HG03066 (cell line): ENCODE results near the gene TEX53.

Experiments
- ATAC-seq: cut with Tn5 transposase; IDR thresholded peaks from one replicate; pipeline ENCODE4 v1.9.1; 2021; ENCODE audit warnings: low read depth; ENCODE audit not compliant: unreplicated experiment

Gene TEX53

GRCh38 chr9:114643001-114643400 lies 14.6 kb downstream of the TEX53 start:
- no peak for ATAC-seq

GRCh38 chr9:114641967-114642366 lies 15.6 kb downstream of the TEX53 start:
- ATAC-seq = no peak

- no peak for ATAC-seq
Observed at GRCh38 chr9:114638404-114638803, 19.2 kb downstream of the TEX53 start.

GRCh38 chr9:114634387-114634786 lies 23.2 kb downstream of the TEX53 start:
- no peak for ATAC-seq

GRCh38 chr9:114633438-114634089 lies 24.0 kb downstream of the TEX53 start:
- ATAC-seq = no peak

- no peak for ATAC-seq
Observed at GRCh38 chr9:114631166-114631565, 26.4 kb downstream of the TEX53 start.

GRCh38 chr9:114629563-114630090 lies 28.0 kb downstream of the TEX53 start:
- no peak for ATAC-seq

GRCh38 chr9:114627553-114627952 lies 30.1 kb downstream of the TEX53 start:
- ATAC-seq = no peak

GRCh38 chr9:114626415-114627020 lies 31.1 kb downstream of the TEX53 start:
- no peak for ATAC-seq

- no peak for ATAC-seq
Observed at GRCh38 chr9:114624677-114625076, 32.9 kb downstream of the TEX53 start.

GRCh38 chr9:114621975-114622609 lies 35.5 kb downstream of the TEX53 start:
- ATAC-seq = no peak

GRCh38 chr9:114621561-114621960 lies 36.0 kb downstream of the TEX53 start:
- no peak for ATAC-seq

- ATAC-seq = peak; percentile 45
Observed at GRCh38 chr9:114619191-114619761, 38.3 kb downstream of the TEX53 start.

- ATAC-seq = peak; percentile 61
Observed at GRCh38 chr9:114616684-114617520, 40.7 kb downstream of the TEX53 start.

- ATAC-seq = no peak
Observed at GRCh38 chr9:114614373-114614772, 43.2 kb downstream of the TEX53 start.

- ATAC-seq = no peak
Observed at GRCh38 chr9:114613919-114614318, 43.7 kb downstream of the TEX53 start.

GRCh38 chr9:114613087-114613486 lies 44.5 kb downstream of the TEX53 start:
- ATAC-seq = no peak

- ATAC-seq = no peak
Observed at GRCh38 chr9:114612272-114612923, 45.2 kb downstream of the TEX53 start.

GRCh38 chr9:114611516-114612271 lies 45.9 kb downstream of the TEX53 start:
- peak; percentile 26 for ATAC-seq

- no peak for ATAC-seq
Observed at GRCh38 chr9:114608525-114608796, 49.1 kb downstream of the TEX53 start.
